Left kidney (tissue), 8 donors: ENCODE data around the gene NEK9. TPM values are rescaled to one million over a fixed set of nuclear protein-coding genes. Genes with fewer than 3 reads are reported as not detected.
"Not testable (repeated sequence)": the region's sequence is repeated elsewhere in the genome, so short reads cannot be mapped to it uniquely, and the experiment has no call there.

ENCODE experiments used
- DNase-seq: peaks from one replicate; pipeline ENCODE4 v3.0.0-alpha.2; 2013
- long read RNA-seq, 8 donors: transcript quantifications; one replicate each; lab custom pipeline, GENCODE V29; 2026
- polyA plus RNA-seq: library from polyadenylated mRNA; unstranded; fragments of 120-200 nt; gene quantifications from one replicate; pipeline ENCODE4 v1.2.1, GENCODE V29; 2013; ENCODE audit not compliant: insufficient read length

NEK9 gene
- 154 TPM for polyA plus RNA-seq
- long read RNA-seq, donor 1, full-length matches to known transcripts = 10 of 29 reads
- long read RNA-seq, donor 1, partial matches to known transcripts = 19 of 29 reads
- long read RNA-seq, donor 1, other reads (novel, unspliced or antisense) = 0 of 29 reads
- long read RNA-seq, donor 2, full-length matches to known transcripts = 5 of 27 reads
- long read RNA-seq, donor 2, partial matches to known transcripts = 22 of 27 reads
- long read RNA-seq, donor 2, other reads (novel, unspliced or antisense) = 0 of 27 reads
- long read RNA-seq, donor 3, partial matches to known transcripts = 28 of 30 reads
- long read RNA-seq, donor 3, other reads (novel, unspliced or antisense) = 0 of 30 reads
- long read RNA-seq, donor 4 = 0 reads
- long read RNA-seq, donor 5, full-length matches to known transcripts = 7 of 23 reads
- long read RNA-seq, donor 5, partial matches to known transcripts = 16 of 23 reads
- long read RNA-seq, donor 5, other reads (novel, unspliced or antisense) = 0 of 23 reads
- long read RNA-seq, donor 6, full-length matches to known transcripts = 3 of 16 reads
- long read RNA-seq, donor 6, partial matches to known transcripts = 13 of 16 reads
- long read RNA-seq, donor 6, other reads (novel, unspliced or antisense) = 0 of 16 reads
- long read RNA-seq, donor 7, full-length matches to known transcripts = 2 of 24 reads
- long read RNA-seq, donor 7, partial matches to known transcripts = 22 of 24 reads
- long read RNA-seq, donor 7, other reads (novel, unspliced or antisense) = 0 of 24 reads
- long read RNA-seq, donor 8, full-length matches to known transcripts = 2 of 24 reads
- long read RNA-seq, donor 8, partial matches to known transcripts = 22 of 24 reads
- long read RNA-seq, donor 8, other reads (novel, unspliced or antisense) = 0 of 24 reads

- peak; percentile 92 for DNase-seq
Observed at GRCh38 chr14:75126679-75127473, at the start of gene NEK9. Gene NEK9, minus strand, starts transcription at chr14:75127048. Its CDS starts 127 bp downstream, at chr14:75126921.

GRCh38 chr14:75176142-75176820, 49.4 kb upstream of the NEK9 start, which contains the start of gene TMED10:
Gene TMED10, minus strand, starts transcription at chr14:75176612. Its CDS starts 33 bp downstream, at chr14:75176579.
- peak; percentile 92 for DNase-seq

GRCh38 chr14:75175677-75176141, 48.9 kb upstream of the NEK9 start:
- DNase-seq = no peak

- no peak for DNase-seq
Observed at GRCh38 chr14:75174066-75174465, 47.2 kb upstream of the NEK9 start.

GRCh38 chr14:75170772-75171171, 43.9 kb upstream of the NEK9 start:
- DNase-seq = no peak

- DNase-seq = no peak
Observed at GRCh38 chr14:75168586-75169335, 41.9 kb upstream of the NEK9 start.

GRCh38 chr14:75167325-75167724, 40.5 kb upstream of the NEK9 start:
- no peak for DNase-seq

- no peak for DNase-seq
Observed at GRCh38 chr14:75165586-75166391, 38.9 kb upstream of the NEK9 start.

GRCh38 chr14:75164809-75165208, 38.0 kb upstream of the NEK9 start:
- DNase-seq = no peak

GRCh38 chr14:75163677-75164076, 36.8 kb upstream of the NEK9 start:
- DNase-seq = no peak

- DNase-seq = no peak
Observed at GRCh38 chr14:75162631-75163030, 35.8 kb upstream of the NEK9 start.

GRCh38 chr14:75158843-75159614, 32.2 kb upstream of the NEK9 start:
- no peak for DNase-seq

- DNase-seq = no peak
Observed at GRCh38 chr14:75156901-75157300, 30.1 kb upstream of the NEK9 start.

GRCh38 chr14:75156111-75156510, 29.3 kb upstream of the NEK9 start:
- DNase-seq = no peak

GRCh38 chr14:75155169-75155568, 28.3 kb upstream of the NEK9 start:
- DNase-seq = no peak

- no peak for DNase-seq
Observed at GRCh38 chr14:75153295-75153694, 26.4 kb upstream of the NEK9 start.

- no peak for DNase-seq
Observed at GRCh38 chr14:75151851-75152250, 25.0 kb upstream of the NEK9 start.

- not testable (repeated sequence) for DNase-seq
Observed at GRCh38 chr14:75150637-75151036, 23.8 kb upstream of the NEK9 start.

GRCh38 chr14:75150150-75150549, 23.3 kb upstream of the NEK9 start:
- no peak for DNase-seq
